SK-N-SH (cell line): ENCODE data around the gene PCDHGA1. TPM values are rescaled to one million over a fixed set of nuclear protein-coding genes. Genes with fewer than 3 reads are reported as not detected.
"Not testable (repeated sequence)": the region's sequence is repeated elsewhere in the genome, so short reads cannot be mapped to it uniquely, and the experiment has no call there.

Experiments used
- CTCF ChIA-PET: fragments of 300-600, 350-600 bp; formaldehyde crosslinking; extraction: SDS; loops from one replicate; lab custom pipeline; 2021; lab: Yijun Ruan, JAX
- POLR2A ChIA-PET: fragments of 350-600 bp; sonication (Branson Sonifier 250); formaldehyde crosslinking; extraction: SDS; loops from one replicate; lab custom pipeline; 2020; ENCODE audit warnings: antibody characterized with exemption, inconsistent platforms; lab: Yijun Ruan, JAX
- DNase-seq: peaks from one replicate; pipeline ENCODE4 v3.0.0; 2012
- H2AFZ ChIP-seq: fragments of 200-600 bp; sonication (generic); 2 replicates; pipeline ENCODE4 v1.8.1; 2016; ENCODE audit warnings: antibody characterized with exemption, mild to moderate bottlenecking, low read depth
- H3F3A ChIP-seq: fragments of 200-600 bp; sonication (generic); replicated peaks from 2 replicates; pipeline ENCODE3; 2016; ENCODE audit warnings: antibody characterized with exemption, mild to moderate bottlenecking; ENCODE audit not compliant: insufficient read depth
- H3K27ac ChIP-seq, 2 experiments: fragments of 200-500 bp in 1 of 2; fragments of 200-600 bp in 1 of 2; sonication (Bioruptor generic) in 1 of 2; sonication (generic), shearing (Covaris generic) in 1 of 2; 2 replicates each; pipeline versions ENCODE4 v1.5.1 to v1.6.1; 2014 to 2016; ENCODE audit warnings: low read depth in 2 of 2, inconsistent platforms in 1 of 2, low read length in 1 of 2, mild to moderate bottlenecking in 1 of 2, mixed read lengths in 1 of 2
- H3K27me3 ChIP-seq: fragments of 200-600 bp; sonication (generic), shearing (Covaris generic); 2 replicates; pipeline ENCODE4 v1.6.1; 2016; ENCODE audit warnings: mixed run types; ENCODE audit not compliant: insufficient read depth
- H3K36me3 ChIP-seq, 2 experiments: fragments of 200-500 bp in 1 of 2; fragments of 200-600 bp in 1 of 2; sonication (Bioruptor generic) in 1 of 2; sonication (generic) in 1 of 2; replicated peaks in 1 of 2; 2 replicates each; pipeline versions ENCODE3 to v1.5.1; 2014 to 2016; ENCODE audit warnings: low read length in 1 of 2, mild to moderate bottlenecking in 1 of 2; ENCODE audit not compliant: insufficient read depth in 2 of 2, control insufficient read depth in 1 of 2
- H3K4me1 ChIP-seq, 2 experiments: fragments of 200-500 bp in 1 of 2; fragments of 200-600 bp in 1 of 2; sonication (Bioruptor generic) in 1 of 2; sonication (generic), shearing (Covaris generic) in 1 of 2; 2 replicates each; pipeline versions ENCODE4 v1.5.1 to v1.6.1; 2014 to 2016; ENCODE audit warnings: low read depth in 1 of 2, low read length in 1 of 2, mixed run types in 1 of 2; ENCODE audit not compliant: insufficient read depth in 2 of 2, control insufficient read depth in 1 of 2
- H3K4me2 ChIP-seq: fragments of 200-600 bp; sonication (generic), shearing (Covaris generic); 2 replicates; pipeline ENCODE4 v1.6.1; 2017; ENCODE audit warnings: mixed run types
- H3K4me3 ChIP-seq, 2 experiments: fragments of 200-500 bp in 1 of 2; fragments of 200-600 bp in 1 of 2; sonication (Bioruptor generic) in 1 of 2; sonication (generic), shearing (Covaris generic) in 1 of 2; 2 replicates each; pipeline versions ENCODE4 v1.5.1 to v1.8.1; 2014 to 2016; ENCODE audit warnings: low read depth in 2 of 2, inconsistent platforms in 1 of 2, low read length in 1 of 2, mild to moderate bottlenecking in 1 of 2, mixed read lengths in 1 of 2, moderate library complexity in 1 of 2
- H3K79me2 ChIP-seq: fragments of 200-600 bp; sonication (generic); 2 replicates; pipeline ENCODE4 v1.8.1; 2017; ENCODE audit warnings: mild to moderate bottlenecking; ENCODE audit not compliant: insufficient read depth
- H3K9ac ChIP-seq: fragments of 200-600 bp; sonication (generic); 2 replicates; pipeline ENCODE4 v1.6.1; 2017; ENCODE audit warnings: mixed run types
- H3K9me2 ChIP-seq: fragments of 200-600 bp; sonication (generic); 2 replicates; pipeline ENCODE4 v1.6.1; 2017; ENCODE audit warnings: mixed run types
- H3K9me3 ChIP-seq: fragments of 200-600 bp; sonication (generic); 2 replicates; pipeline ENCODE4 v1.6.1; 2017; ENCODE audit warnings: mixed run types, mild to moderate bottlenecking, moderate library complexity
- H4K20me1 ChIP-seq: fragments of 200-600 bp; sonication (generic); 2 replicates; pipeline ENCODE4 v1.6.1; 2017; ENCODE audit warnings: mild to moderate bottlenecking, mixed run types; ENCODE audit not compliant: insufficient read depth
- PBX3 ChIP-seq: IDR thresholded peaks from 2 replicates; pipeline ENCODE4; 2012
- USF1 ChIP-seq: IDR thresholded peaks from 2 replicates; pipeline ENCODE4 v1.4.0; 2012; ENCODE audit warnings: low read depth, borderline replicate concordance
- WGBS: methylation state at CpG from one replicate; pipeline ENCODE4 v1.1.6; 2017; ENCODE audit warnings: low lambda C conversion rate; 5-methylcytosine and 5-hydroxymethylcytosine counted together
- polyA plus RNA-seq, 3 experiments: library from polyadenylated mRNA; depleted of rRNA; stranded (reverse); fragments of >200 nt; gene quantifications; 2 replicates each; pipeline ENCODE4 v1.2.3, GENCODE V29; 2012
- TF ChIP-seq, protein P1 (sequence below): IDR thresholded peaks from 2 replicates; pipeline ENCODE4 v1.6.1; 2012; ENCODE audit warnings: mild to moderate bottlenecking, low read depth, low read length, moderate library complexity
- TF ChIP-seq, protein P2 (sequence below): fragments of 200-600 bp; sonication (generic); IDR thresholded peaks from 2 replicates; pipeline ENCODE4 v1.6.1; 2017; ENCODE audit warnings: antibody characterized with exemption, mild to moderate bottlenecking, moderate library complexity

PCDHGA1 gene
- polyA plus RNA-seq, 1 of the 3 experiments (the other 2 are of a cell fraction), result 1.2 TPM

DNA sequence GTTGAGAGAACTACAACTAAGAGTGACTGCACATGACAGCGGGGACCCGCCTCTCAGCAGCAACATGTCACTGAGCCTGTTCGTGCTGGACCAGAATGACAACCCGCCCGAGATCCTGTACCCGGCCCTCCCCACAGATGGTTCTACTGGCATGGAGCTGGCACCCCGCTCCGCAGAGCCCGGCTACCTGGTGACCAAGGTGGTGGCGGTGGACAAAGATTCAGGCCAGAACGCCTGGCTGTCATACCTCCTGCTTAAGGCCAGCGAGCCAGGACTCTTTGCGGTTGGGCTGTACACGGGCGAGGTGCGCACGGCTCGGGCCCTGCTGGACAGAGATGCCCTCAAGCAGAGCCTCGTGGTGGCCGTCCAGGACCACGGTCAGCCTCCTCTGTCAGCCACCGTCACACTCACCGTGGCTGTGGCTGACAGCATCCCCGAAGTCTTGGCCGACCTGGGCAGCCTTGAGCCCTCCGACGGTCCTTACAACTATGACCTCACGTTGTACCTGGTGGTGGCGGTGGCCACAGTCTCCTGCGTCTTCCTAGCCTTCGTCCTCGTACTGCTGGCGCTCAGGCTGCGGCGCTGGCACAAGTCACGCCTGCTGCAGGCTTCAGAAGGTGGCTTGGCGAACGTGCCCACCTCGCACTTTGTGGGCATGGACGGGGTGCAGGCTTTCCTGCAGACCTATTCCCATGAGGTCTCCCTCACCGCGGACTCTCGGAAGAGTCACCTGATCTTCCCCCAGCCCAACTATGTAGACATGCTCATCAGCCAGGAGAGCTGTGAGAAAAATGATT lies 54.4 kb downstream of the PCDHGA1 start (continued):
- TF ChIP-seq PBX3 (no peak), USF1 (no peak)
- TF ChIP-seq, protein P1, sequence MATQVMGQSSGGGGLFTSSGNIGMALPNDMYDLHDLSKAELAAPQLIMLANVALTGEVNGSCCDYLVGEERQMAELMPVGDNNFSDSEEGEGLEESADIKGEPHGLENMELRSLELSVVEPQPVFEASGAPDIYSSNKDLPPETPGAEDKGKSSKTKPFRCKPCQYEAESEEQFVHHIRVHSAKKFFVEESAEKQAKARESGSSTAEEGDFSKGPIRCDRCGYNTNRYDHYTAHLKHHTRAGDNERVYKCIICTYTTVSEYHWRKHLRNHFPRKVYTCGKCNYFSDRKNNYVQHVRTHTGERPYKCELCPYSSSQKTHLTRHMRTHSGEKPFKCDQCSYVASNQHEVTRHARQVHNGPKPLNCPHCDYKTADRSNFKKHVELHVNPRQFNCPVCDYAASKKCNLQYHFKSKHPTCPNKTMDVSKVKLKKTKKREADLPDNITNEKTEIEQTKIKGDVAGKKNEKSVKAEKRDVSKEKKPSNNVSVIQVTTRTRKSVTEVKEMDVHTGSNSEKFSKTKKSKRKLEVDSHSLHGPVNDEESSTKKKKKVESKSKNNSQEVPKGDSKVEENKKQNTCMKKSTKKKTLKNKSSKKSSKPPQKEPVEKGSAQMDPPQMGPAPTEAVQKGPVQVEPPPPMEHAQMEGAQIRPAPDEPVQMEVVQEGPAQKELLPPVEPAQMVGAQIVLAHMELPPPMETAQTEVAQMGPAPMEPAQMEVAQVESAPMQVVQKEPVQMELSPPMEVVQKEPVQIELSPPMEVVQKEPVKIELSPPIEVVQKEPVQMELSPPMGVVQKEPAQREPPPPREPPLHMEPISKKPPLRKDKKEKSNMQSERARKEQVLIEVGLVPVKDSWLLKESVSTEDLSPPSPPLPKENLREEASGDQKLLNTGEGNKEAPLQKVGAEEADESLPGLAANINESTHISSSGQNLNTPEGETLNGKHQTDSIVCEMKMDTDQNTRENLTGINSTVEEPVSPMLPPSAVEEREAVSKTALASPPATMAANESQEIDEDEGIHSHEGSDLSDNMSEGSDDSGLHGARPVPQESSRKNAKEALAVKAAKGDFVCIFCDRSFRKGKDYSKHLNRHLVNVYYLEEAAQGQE, result no peak

- WGBS, result 80% methylated on average over 21 of the region's 40 CpGs
These were observed 57.4 kb downstream of the PCDHGA1 start, which contains the start of gene PCDHGB4 for GRCh38 chr5:141387557-141388311. PCDHGB4 (plus strand) TSS chr5:141387698; CDS start chr5:141387885, 187 bp downstream.

More at GRCh38 chr5:141387557-141388311, 57.4 kb downstream of the PCDHGA1 start, which contains the start of gene PCDHGB4:
- H3K4me2 ChIP-seq, H3K9me3 ChIP-seq, H3F3A ChIP-seq, H3K4me3 ChIP-seq, H2AFZ ChIP-seq, H4K20me1 ChIP-seq, POLR2A ChIA-PET, H3K79me2 ChIP-seq, H3K9ac ChIP-seq, H3K27me3 ChIP-seq, H3K9me2 ChIP-seq, H3K27ac ChIP-seq, H3K4me1 ChIP-seq, DNase-seq: not testable (repeated sequence)
- CTCF ChIA-PET, result interaction anchor here (2.0 kb wide), 1 partner anchor 170 kb away, joined by 5 read pairs; no protein-coding TSS in a partner anchor
- peaks cover 0 to 13% of the 10 kb centered on the region in 2 experiments for H3K36me3 ChIP-seq
- TF ChIP-seq, protein P2, sequence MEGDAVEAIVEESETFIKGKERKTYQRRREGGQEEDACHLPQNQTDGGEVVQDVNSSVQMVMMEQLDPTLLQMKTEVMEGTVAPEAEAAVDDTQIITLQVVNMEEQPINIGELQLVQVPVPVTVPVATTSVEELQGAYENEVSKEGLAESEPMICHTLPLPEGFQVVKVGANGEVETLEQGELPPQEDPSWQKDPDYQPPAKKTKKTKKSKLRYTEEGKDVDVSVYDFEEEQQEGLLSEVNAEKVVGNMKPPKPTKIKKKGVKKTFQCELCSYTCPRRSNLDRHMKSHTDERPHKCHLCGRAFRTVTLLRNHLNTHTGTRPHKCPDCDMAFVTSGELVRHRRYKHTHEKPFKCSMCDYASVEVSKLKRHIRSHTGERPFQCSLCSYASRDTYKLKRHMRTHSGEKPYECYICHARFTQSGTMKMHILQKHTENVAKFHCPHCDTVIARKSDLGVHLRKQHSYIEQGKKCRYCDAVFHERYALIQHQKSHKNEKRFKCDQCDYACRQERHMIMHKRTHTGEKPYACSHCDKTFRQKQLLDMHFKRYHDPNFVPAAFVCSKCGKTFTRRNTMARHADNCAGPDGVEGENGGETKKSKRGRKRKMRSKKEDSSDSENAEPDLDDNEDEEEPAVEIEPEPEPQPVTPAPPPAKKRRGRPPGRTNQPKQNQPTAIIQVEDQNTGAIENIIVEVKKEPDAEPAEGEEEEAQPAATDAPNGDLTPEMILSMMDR, result peak; percentile 8; the same call in 1 of the 2 replicates
